Measurements from ENCODE around the gene ZNF787.

- no peak for TF ChIP-seq GABPA (IDR thresholded peaks at IDR 0.05; ENCODE audit: low read depth)
- TF ChIP-seq REST (IDR thresholded peaks at IDR 0.05; ENCODE audit: insufficient replicate concordance, low read depth) = no peak
Measured at GRCh38 chr19:56144831-56145230, 23.7 kb upstream of the ZNF787 start.
